Measurements from ENCODE around the gene SYN1.

The SYN1 gene

DNA sequence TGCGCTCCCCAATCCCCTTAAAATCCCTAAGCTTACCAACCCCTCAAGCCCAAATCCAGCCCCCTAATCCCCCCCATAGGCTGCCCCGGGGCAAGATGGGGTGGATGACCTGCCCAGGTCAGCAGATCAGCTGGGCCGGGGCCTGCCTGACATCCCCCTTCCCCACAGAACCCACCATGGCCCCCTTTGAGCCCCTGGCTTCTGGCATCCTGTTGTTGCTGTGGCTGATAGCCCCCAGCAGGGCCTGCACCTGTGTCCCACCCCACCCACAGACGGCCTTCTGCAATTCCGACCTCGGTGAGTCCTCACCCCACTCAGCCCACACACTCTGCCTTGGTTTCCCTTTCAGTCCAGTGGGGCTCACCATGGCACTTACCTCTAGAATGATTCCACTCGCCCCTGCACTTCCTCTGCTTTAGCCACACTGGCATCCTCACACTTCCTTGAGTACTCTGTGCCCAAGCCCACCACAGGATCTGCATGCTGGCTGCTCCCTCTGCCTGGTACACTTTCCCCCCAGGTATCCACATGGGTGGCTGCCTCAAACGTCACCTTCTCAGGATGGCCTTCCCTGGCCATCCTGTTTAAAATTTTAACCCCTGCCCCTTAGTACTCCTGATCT is 36.3 kb downstream of the SYN1 start:
- Histone ChIP-seq H3K9ac (no peak overlapping the region), H3K27ac (no peak overlapping the region), H3K79me2 (ENCODE audit: insufficient read depth, low read depth) (no peaks in the 10 kb centered on the region), H4K20me1 (ENCODE audit: insufficient read depth) (no peaks in the 10 kb centered on the region), H3K4me2 (no peak overlapping the region), H2AFZ (ENCODE audit: low read depth) (no peak overlapping the region), H3K27me3 (ENCODE audit: insufficient read depth, low read depth) (no peaks in the 10 kb centered on the region), H3K4me1 (ENCODE audit: low read depth, poor library complexity, severe bottlenecking) (no peaks in the 10 kb centered on the region), H3K4me3 (IDR thresholded peaks at IDR 0.05; ENCODE audit: insufficient read depth, low read depth, low read length) (no peak overlapping the region), H3K36me3 (ENCODE audit: insufficient read depth) (no peaks in the 10 kb centered on the region)
- TF ChIP-seq, protein P1, sequence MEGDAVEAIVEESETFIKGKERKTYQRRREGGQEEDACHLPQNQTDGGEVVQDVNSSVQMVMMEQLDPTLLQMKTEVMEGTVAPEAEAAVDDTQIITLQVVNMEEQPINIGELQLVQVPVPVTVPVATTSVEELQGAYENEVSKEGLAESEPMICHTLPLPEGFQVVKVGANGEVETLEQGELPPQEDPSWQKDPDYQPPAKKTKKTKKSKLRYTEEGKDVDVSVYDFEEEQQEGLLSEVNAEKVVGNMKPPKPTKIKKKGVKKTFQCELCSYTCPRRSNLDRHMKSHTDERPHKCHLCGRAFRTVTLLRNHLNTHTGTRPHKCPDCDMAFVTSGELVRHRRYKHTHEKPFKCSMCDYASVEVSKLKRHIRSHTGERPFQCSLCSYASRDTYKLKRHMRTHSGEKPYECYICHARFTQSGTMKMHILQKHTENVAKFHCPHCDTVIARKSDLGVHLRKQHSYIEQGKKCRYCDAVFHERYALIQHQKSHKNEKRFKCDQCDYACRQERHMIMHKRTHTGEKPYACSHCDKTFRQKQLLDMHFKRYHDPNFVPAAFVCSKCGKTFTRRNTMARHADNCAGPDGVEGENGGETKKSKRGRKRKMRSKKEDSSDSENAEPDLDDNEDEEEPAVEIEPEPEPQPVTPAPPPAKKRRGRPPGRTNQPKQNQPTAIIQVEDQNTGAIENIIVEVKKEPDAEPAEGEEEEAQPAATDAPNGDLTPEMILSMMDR (conservative IDR thresholded peaks at IDR 0.05; ENCODE audit: low read depth, low read length): no peak

DNA sequence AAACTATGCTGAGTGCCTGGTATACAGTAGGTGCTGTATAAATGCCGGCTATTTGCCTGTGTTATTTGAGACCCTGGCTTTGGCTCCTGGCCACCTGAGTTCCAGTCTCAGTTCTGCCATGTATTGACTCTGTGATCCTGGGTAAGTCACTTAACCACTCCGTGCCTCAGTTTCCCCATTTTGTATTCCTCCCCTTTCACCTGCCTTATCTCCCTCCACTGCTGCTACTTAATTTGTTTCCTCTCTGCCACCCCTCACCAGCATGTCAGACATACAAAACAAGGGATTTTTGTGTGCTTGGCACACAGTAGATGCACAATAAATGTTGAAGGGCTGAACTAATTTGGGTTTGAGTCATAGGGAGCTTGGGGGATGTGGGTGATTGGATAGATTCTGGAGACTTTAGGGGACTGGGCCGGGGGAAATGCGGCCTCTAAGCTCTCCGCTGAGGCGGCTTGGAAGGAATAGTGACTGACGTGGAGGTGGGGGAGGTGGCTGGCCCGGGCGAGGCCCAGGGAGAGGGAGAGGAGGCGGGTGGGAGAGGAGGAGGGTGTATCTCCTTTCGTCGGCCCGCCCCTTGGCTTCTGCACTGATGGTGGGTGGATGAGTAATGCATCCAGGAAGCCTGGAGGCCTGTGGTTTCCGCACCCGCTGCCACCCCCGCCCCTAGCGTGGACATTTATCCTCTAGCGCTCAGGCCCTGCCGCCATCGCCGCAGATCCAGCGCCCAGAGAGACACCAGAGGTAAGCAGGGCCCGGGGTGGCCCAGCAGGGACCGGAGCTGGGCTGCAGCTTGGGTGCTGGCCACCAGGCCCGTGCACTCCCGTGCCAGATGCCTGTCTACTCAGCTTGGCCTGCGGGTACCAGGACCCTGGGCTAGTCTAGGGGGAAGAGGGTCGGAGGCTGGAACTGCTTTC is 37.7 kb downstream of the SYN1 start, which contains the start of gene TIMP1:
TIMP1 (plus strand) TSS at position 706 of the 917 bp plus-strand sequence. CDS start 980 bp downstream, outside the sequence.
- Histone ChIP-seq H3K27ac (no peak within 1 kb of the TSS), H2AFZ (ENCODE audit: low read depth) (no peak within 1 kb of the TSS), H3K4me2 (no peak within 1 kb of the TSS), H3K36me3 (ENCODE audit: insufficient read depth) (no peaks in the 10 kb centered on the region), H3K4me3 (IDR thresholded peaks at IDR 0.05; ENCODE audit: insufficient read depth, low read depth, low read length) (no peak within 1 kb of the TSS), H3K79me2 (ENCODE audit: insufficient read depth, low read depth) (no peaks in the 10 kb centered on the region), H3K9ac (no peak within 1 kb of the TSS), H3K27me3 (ENCODE audit: insufficient read depth, low read depth) (no peaks in the 10 kb centered on the region), H4K20me1 (ENCODE audit: insufficient read depth) (no peaks in the 10 kb centered on the region), H3K4me1 (ENCODE audit: low read depth, poor library complexity, severe bottlenecking) (no peaks in the 10 kb centered on the region)
- TF ChIP-seq, protein P1 (conservative IDR thresholded peaks at IDR 0.05; ENCODE audit: low read depth, low read length): no peak

DNA sequence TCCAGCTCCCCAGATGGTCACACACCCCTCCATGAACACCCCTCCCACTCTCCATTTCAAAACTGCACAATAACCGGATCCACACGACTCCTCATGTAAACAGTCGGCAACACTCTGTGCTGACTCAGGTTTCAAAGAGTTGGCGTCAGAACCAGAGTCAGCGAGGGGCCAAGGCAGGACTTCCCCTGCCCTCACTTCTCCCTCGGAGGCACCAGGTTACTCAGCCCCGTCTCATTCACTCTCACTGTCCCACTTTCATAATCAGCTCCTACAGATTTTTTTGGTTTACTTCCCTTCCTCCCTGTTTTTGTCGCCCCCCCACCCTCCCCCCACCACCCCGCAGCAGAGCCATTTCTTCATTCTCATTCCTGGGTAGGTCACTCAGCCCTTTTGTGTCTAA is 40.1 kb downstream of the SYN1 start:
- H3K4me2 ChIP-seq: no peak overlapping the region
- TF ChIP-seq, protein P1 (conservative IDR thresholded peaks at IDR 0.05; ENCODE audit: low read depth, low read length): no peak

DNA sequence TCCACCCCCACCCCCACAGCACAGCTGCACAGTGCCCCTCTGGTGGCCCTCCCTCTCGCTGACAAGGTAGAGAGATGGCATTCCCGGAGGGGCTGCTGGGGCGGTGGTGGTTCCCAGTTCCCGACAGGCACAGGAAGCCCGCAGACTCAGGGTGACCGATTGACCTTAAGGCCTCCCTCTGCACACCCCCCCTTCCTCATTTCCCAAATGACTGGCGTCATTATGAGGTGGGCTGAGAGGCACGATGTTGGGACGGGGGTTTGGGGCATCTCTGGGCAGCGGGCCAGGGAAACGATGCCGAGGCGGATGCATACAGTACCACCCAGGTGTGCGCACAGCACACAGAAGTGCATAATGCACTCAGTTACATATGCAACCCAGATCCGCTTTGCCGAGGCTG is 41.0 kb downstream of the SYN1 start:
- no peak overlapping the region for H2AFZ ChIP-seq (ENCODE audit: low read depth)
- no peaks in the 10 kb centered on the region for H3K36me3 ChIP-seq (ENCODE audit: insufficient read depth)
- H3K4me2 ChIP-seq: no peak overlapping the region

More for the DNA sequence above, 40.1 kb downstream of the SYN1 start:
- no peak overlapping the region for H3K9ac ChIP-seq
- no peaks in the 10 kb centered on the region for H3K27me3 ChIP-seq (ENCODE audit: insufficient read depth, low read depth)
- no peaks in the 10 kb centered on the region for H3K4me1 ChIP-seq (ENCODE audit: low read depth, poor library complexity, severe bottlenecking)
- H3K79me2 ChIP-seq (ENCODE audit: insufficient read depth, low read depth): no peaks in the 10 kb centered on the region
- H4K20me1 ChIP-seq (ENCODE audit: insufficient read depth): no peaks in the 10 kb centered on the region
- no peak overlapping the region for H3K27ac ChIP-seq
- no peak overlapping the region for H2AFZ ChIP-seq (ENCODE audit: low read depth)
- H3K4me3 ChIP-seq (IDR thresholded peaks at IDR 0.05; ENCODE audit: insufficient read depth, low read depth, low read length): no peak overlapping the region
- no peaks in the 10 kb centered on the region for H3K36me3 ChIP-seq (ENCODE audit: insufficient read depth)

More for the DNA sequence above, 41.0 kb downstream of the SYN1 start:
- H3K27me3 ChIP-seq (ENCODE audit: insufficient read depth, low read depth): no peaks in the 10 kb centered on the region
- H3K9ac ChIP-seq: no peak overlapping the region
- H3K79me2 ChIP-seq (ENCODE audit: insufficient read depth, low read depth): no peaks in the 10 kb centered on the region
- H3K4me1 ChIP-seq (ENCODE audit: low read depth, poor library complexity, severe bottlenecking): no peaks in the 10 kb centered on the region
- H3K27ac ChIP-seq: no peak overlapping the region
- H3K4me3 ChIP-seq (IDR thresholded peaks at IDR 0.05; ENCODE audit: insufficient read depth, low read depth, low read length): no peak overlapping the region
- TF ChIP-seq, protein P1 (conservative IDR thresholded peaks at IDR 0.05; ENCODE audit: low read depth, low read length): no peak
- H4K20me1 ChIP-seq (ENCODE audit: insufficient read depth): no peaks in the 10 kb centered on the region

Measured in KMS-11 (cell line).